Upper lobe of left lung (tissue), 6 donors: Measurements from ENCODE around the gene HAGHL. TPM values are rescaled to one million over a fixed set of nuclear protein-coding genes. Genes with fewer than 3 reads are reported as not detected.
A peak's percentile ranks its signal among the peaks of the same experiment; 100 is the strongest.

Source experiments
- ATAC-seq, 2 donors: fragments of 200-7000 bp; cut with Tn5 transposase; one replicate each; pipeline ENCODE4 v1.9.1; 2022; ENCODE audit warnings: mild to moderate bottlenecking in 2 of 2, moderate library complexity in 2 of 2; ENCODE audit not compliant: low FRiP score in 2 of 2
- DNase-seq, 2 donors: peaks; one replicate each; pipeline ENCODE4 v3.0.0-alpha.2; 2019 to 2020
- H3K27ac ChIP-seq, 4 donors: fragments of 200-600 bp; sonication (generic); one replicate each; pipeline ENCODE4 v1.5.1; 2016 to 2019
- H3K27me3 ChIP-seq, 4 donors: fragments of 200-600 bp; sonication (generic); one replicate each; pipeline ENCODE4 v1.5.1; 2017 to 2019
- H3K36me3 ChIP-seq, 4 donors: fragments of 200-600 bp; sonication (generic); one replicate each; pipeline ENCODE4 v1.5.1; 2016 to 2019
- H3K4me1 ChIP-seq, 4 donors: fragments of 200-600 bp; sonication (generic); one replicate each; pipeline ENCODE4 v1.5.1; 2018 to 2019
- H3K4me3 ChIP-seq, 4 donors: fragments of 200-600 bp; sonication (generic); one replicate each; pipeline ENCODE4 v1.5.1; 2017 to 2019; ENCODE audit warnings: mild to moderate bottlenecking in 2 of 4, moderate library complexity in 1 of 4
- H3K9me3 ChIP-seq, 4 donors: fragments of 200-600 bp; sonication (generic); one replicate each; pipeline ENCODE4 v1.5.1; 2018 to 2019
- CTCF ChIP-seq, 6 experiments: fragments of 450-650 bp in 4 of 6; fragments of 200-600 bp in 2 of 6; sonication (generic) in 2 of 6; IDR thresholded peaks; one replicate each; pipeline ENCODE4 v1.5.1; 2016 to 2019; ENCODE audit warnings: antibody characterized with exemption in 6 of 6
- EP300 ChIP-seq, 4 donors: sonication (generic); formaldehyde crosslinking; IDR thresholded peaks; one replicate each; pipeline ENCODE4 v1.5.1; 2017; ENCODE audit warnings: antibody characterized with exemption in 4 of 4, control low read depth in 2 of 4
- POLR2A ChIP-seq, 4 donors: fragments of 450-650 bp; IDR thresholded peaks; one replicate each; pipeline ENCODE4 v1.5.1; 2016 to 2017; ENCODE audit warnings: antibody characterized with exemption in 4 of 4, mild to moderate bottlenecking in 2 of 4
- POLR2AphosphoS5 ChIP-seq, 2 donors: sonication (generic); formaldehyde crosslinking; IDR thresholded peaks; one replicate each; pipeline ENCODE4 v1.5.1; 2017; ENCODE audit warnings: antibody characterized with exemption in 2 of 2
- WGBS, 2 donors: methylation state at CpG; one replicate each; pipeline ENCODE4 v1.1.5; 2017 to 2018; 5-methylcytosine and 5-hydroxymethylcytosine counted together
- total RNA-seq, 6 donors: library from RNA; depleted of rRNA in 4 of 6; stranded (reverse); fragments of >200 nt in 4 of 6; gene quantifications; one replicate each; pipeline versions ENCODE4 v1.1.0 to v1.2.1, GENCODE V29; 2016 to 2021
- donor health status: DM: no; HTN: no; CAD: no; lungs with moderate emphysema.
- donor health status: DM: no; HTN: yes; CAD: no; lungs with severe emphysema.

The HAGHL gene
- total RNA-seq, 6 donors from 2014 or later, result 4.0 to 43.0 (median 13.5) TPM

DNA sequence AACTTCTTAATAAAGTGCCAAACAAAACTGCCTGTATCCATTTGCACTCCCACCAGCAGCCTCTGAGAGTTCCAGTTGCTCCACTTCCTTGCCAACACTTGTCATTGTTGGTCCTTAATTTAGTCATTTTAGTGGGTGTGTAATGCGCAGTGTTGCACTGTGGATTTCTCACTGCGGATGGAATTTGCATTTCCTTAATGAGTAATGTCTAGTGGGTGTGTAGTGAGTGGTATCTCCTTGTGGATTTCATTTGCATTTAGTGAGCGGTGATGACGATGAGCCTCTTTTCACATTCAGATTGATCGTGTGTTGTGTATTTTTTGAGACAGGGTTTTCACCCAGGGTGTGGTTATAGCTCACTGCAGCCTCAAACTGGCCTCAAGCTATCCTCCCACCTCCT is 29.5 kb downstream of the HAGHL start:
- ATAC-seq, result no peak
- no peak for TF ChIP-seq CTCF (IDR thresholded peaks at IDR 0.05)
- no peak for TF ChIP-seq POLR2A (IDR thresholded peaks at IDR 0.05)
- no peak for TF ChIP-seq POLR2AphosphoS5 (IDR thresholded peaks at IDR 0.05)
- no peak for TF ChIP-seq EP300 (IDR thresholded peaks at IDR 0.05)

DNA sequence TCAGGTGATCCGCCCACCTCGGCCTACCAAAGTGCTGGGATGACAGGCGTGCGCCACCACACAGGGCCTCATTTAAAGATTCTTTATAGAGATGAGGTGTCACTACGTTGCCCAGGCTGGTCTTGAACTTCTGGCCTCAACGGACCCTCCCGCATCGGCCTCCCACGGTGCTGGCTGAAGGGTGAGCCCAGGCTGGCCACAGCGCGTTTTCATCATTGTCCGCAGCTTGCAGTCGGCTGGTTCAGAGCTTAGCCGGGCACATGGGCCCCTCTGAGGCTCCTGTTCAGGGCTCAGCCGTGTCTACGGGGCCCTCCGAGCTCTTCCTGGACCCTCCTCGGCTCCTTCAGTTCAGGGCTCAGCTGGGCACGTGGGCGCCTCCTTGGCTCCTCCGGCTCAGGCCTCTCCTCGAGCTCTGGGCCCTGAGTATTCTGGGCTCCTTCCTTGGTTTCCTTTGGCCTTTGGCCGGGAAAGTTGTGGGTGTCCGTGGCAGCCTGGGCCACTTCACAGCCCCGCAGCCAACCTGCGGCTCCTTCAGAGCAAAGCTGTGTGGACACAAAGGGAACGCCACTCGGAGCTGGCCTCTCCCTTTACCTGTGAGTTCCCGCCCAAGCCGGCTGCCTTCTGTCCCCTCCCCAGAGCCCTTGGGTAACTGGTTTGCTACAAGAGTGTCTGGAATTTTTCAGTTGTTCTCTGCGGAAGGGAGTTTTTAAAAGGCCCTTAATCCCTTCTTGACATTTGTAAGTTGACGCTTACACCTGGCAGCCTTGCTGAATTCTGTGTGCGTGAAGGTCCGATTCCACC is 32.4 kb downstream of the HAGHL start:
- peak overlapping the region; percentile 76 to 79 (median 77) for H3K27ac ChIP-seq

More for the DNA sequence above, 29.5 kb downstream of the HAGHL start:
- no peaks in the 10 kb centered on the region for H3K27me3 ChIP-seq
- no peak overlapping the region for H3K27ac ChIP-seq
- no peak overlapping the region for H3K4me3 ChIP-seq
- peaks cover 0 to 19% (median 8%) of the 10 kb centered on the region in 4 donors for H3K4me1 ChIP-seq
- H3K36me3 ChIP-seq, result no peaks in the 10 kb centered on the region
- no peak for DNase-seq
- WGBS, 2 donors, result 84 to 90% methylated on average over 5 of the region's 5 CpGs
- H3K9me3 ChIP-seq, result no peaks in the 10 kb centered on the region

GRCh38 chr16:760065-760464 is 33.2 kb downstream of the HAGHL start:
- Histone ChIP-seq H3K27ac (peak overlapping the region; percentile 71 to 79 (median 76)), H3K4me1 (peaks cover 0 to 15% (median 11%) of the 10 kb centered on the region in 4 donors), H3K9me3 (no peaks in the 10 kb centered on the region), H3K36me3 (no peaks in the 10 kb centered on the region), H3K4me3 (peak overlapping the region in 1 of 4 donors; percentile 7), H3K27me3 (no peaks in the 10 kb centered on the region)
- TF ChIP-seq POLR2AphosphoS5 (IDR thresholded peaks at IDR 0.05), result no peak
- no peak for TF ChIP-seq CTCF (IDR thresholded peaks at IDR 0.05)
- TF ChIP-seq POLR2A (IDR thresholded peaks at IDR 0.05), result no peak
- no peak for TF ChIP-seq EP300 (IDR thresholded peaks at IDR 0.05)
- ATAC-seq (no peak), DNase-seq (peak in 1 of 2 donors; percentile 78)
- WGBS, 2 donors, result 45 to 64% methylated on average over 4 to 14 of the region's 15 CpGs

More for the DNA sequence above, 32.4 kb downstream of the HAGHL start:
- H3K4me3 ChIP-seq, result peak overlapping the region in 1 of 4 donors; percentile 7
- 65 to 71% methylated on average over 11 to 34 of the region's 34 CpGs for WGBS, 2 donors
- DNase-seq (peak in 1 of 2 donors; percentile 92), ATAC-seq (peak; percentile 43 to 89)
- H3K27me3 ChIP-seq, result no peaks in the 10 kb centered on the region
- peaks cover 0 to 19% (median 11%) of the 10 kb centered on the region in 4 donors for H3K4me1 ChIP-seq
- TF ChIP-seq CTCF (IDR thresholded peaks at IDR 0.05), result peak in 1 of 6 experiments; percentile 7
- peak in 1 of 4 donors; percentile 15 for TF ChIP-seq EP300 (IDR thresholded peaks at IDR 0.05)
- TF ChIP-seq POLR2A (IDR thresholded peaks at IDR 0.05), result peak in 1 of 4 donors; percentile 30
- no peak for TF ChIP-seq POLR2AphosphoS5 (IDR thresholded peaks at IDR 0.05)
- no peaks in the 10 kb centered on the region for H3K36me3 ChIP-seq
- no peaks in the 10 kb centered on the region for H3K9me3 ChIP-seq

GRCh38 chr16:760545-761343 is 33.8 kb downstream of the HAGHL start, which contains the start of gene MSLN:
Gene MSLN, plus strand, starts transcription at chr16:760734. Its CDS starts 1,947 bp downstream, at chr16:762681.
- ATAC-seq, result peak; percentile 36 to 66
- no peak for TF ChIP-seq POLR2A (IDR thresholded peaks at IDR 0.05)
- no peak for TF ChIP-seq EP300 (IDR thresholded peaks at IDR 0.05)
- TF ChIP-seq CTCF (IDR thresholded peaks at IDR 0.05), result no peak
- Histone ChIP-seq H3K27me3 (no peaks in the 10 kb centered on the region), H3K4me1 (peaks cover 0 to 15% (median 11%) of the 10 kb centered on the region in 4 donors), H3K27ac (peak within 1 kb of the TSS; percentile 71 to 79 (median 76)), H3K4me3 (peak within 1 kb of the TSS in 2 of 4 donors; percentile 32 to 36), H3K36me3 (no peaks in the 10 kb centered on the region), H3K9me3 (no peaks in the 10 kb centered on the region)
- DNase-seq, result peak; percentile 40 to 85
- WGBS, 2 donors, result 50 to 77% methylated on average over 19 to 30 of the region's 37 CpGs
